ENCODE data around the gene KRT6C.

- TF ChIP-seq CTCF (IDR thresholded peaks at IDR 0.05 in 4 of 5, conservative IDR thresholded peaks at IDR 0.05 in 1 of 5) (no peak), POLR2A (IDR thresholded peaks at IDR 0.05) (no peak)
Observed at GRCh38 chr12:52519387-52519703, 45.7 kb upstream of the KRT6C start.

All from gastrocnemius medialis (tissue), 4 donors.